ENCODE measurements around the gene NDUFA8.
A peak's percentile ranks its signal among the peaks of the same experiment; 100 is the strongest.
"Not testable (repeated sequence)": the region's sequence is repeated elsewhere in the genome, so short reads cannot be mapped to it uniquely, and the experiment has no call there.

NDUFA8 gene

DNA sequence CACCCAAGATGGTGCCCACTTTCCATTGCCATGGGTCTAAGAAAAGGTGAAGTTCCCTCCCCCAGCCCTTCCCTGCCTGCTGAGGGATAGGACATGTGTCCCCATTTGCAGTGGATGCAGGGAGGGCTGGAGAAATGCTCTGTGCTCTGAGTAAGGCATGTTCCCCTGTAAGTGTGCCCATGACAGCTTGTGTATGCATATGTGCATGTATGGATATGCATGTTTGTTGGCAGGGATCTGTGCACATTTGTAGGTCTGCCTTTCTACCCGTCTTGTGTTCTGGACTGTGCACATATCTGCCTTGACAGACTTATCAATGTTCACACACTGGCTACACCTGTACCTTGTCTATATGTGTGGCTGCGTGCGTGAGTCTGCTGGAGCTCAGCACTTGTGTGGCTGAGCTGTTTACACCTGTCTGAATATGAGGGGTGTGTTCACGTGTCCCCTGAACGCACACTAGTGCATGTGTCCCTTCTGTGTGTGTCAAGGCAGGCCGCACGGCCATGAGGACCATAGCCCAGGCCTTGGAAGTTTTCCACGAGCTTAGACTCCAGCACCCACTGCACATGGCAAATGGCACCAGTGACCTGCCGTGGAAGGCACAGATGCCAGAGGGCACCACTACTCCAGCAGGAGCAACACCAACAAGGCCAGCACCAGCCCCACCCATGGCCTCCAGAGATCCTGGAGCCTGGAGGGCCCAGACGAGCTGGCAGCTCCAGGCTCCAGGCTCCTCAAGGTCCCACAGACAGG lies 39.1 kb downstream of the NDUFA8 start:
- DNase-seq (ENCODE audit: low spot score): no peak

DNA sequence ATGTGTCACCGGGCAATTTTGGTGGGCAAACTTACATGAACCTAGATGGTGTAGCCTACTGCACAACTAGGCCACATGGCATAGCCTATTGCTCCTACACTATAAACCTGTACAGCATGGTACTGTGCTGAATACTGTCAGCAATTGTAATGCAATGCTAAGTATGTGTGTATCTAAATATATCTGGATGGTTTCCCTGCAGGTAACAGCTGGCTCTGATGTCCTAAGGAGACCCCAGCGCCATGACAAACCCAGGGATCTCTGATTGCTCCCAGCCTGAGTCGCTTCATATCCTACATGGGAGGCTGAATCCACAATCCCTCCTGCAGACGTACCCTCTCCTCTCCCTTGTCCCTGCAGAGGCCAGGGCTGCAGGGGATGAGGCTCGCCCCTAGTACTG lies 39.9 kb downstream of the NDUFA8 start:
- no peak for DNase-seq (ENCODE audit: low spot score)

DNA sequence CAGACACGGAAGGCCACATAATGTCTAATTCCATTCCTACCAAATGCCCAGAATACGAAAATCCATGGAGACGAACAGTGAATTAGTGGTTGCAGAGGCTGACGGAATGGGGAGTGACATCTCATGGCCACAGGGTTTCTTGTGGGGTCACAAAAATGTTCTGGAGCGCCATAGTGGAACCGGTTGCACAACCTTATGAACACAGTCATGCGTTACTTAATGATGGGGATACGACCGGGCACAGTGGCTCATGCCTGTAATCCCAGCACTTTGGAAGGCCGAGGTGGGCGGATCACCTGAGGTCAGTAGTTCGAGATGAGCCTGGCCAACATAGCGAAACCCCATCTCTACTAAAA lies 40.4 kb downstream of the NDUFA8 start:
- no peak for DNase-seq (ENCODE audit: low spot score)

DNA sequence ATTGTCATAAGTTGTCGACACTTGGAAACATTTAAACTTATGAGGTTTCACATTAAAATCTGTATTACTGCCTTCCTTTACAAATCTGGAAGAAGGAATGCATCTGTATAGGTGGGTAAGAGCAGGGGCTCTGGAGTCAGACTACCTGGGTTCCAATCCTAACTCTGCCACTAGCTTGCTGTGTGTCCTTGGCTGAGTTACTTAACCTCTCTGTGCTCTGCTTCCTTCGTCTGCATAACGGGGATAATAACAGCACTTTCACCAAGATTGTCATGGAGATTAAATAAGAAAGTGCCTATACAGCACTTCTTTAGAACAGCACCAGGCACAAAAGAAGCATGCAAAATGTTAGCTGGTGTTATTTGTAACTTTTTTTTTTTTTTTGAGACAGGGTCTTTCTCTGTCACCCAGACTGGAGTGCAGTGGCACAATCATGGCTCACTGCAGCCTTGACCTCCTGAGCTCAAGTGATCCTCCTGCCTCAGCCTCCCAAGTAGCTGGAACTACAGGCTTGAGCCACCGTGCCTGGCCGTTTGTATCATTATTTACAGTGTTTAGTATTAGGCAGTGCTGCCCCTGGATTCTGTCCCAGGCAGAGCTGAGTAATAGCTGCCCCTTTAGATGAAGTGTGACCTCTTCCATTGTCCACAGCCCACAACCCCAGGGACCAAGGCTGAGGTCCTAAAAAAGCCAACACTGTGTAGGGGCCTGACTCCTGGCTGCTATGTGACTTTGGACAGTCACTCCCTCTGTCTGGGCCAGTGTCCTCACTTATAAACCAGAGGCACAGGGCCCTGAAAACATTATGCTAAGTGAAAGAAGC lies 41.0 kb downstream of the NDUFA8 start:
- DNase-seq (ENCODE audit: low spot score): no peak

DNA sequence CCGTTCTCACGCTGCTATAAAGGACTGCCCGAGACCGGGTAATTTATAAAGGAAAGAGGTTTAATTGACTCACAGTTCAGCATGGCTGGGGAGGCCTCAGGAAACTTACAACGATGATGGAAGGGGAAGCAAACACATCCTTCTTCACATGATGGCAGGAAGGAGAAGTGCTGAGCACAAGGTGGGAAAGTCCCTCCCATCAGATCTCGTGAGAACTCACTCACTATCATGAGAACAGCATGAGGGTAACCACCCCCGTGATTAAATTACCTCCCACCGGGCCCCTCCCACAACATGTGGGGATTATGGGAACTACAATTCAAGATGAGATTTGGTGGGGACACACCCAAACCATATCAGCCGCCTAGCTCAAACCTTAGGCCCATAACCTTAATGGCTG lies 42.3 kb downstream of the NDUFA8 start:
- not testable (repeated sequence) for DNase-seq (ENCODE audit: low spot score)

DNA sequence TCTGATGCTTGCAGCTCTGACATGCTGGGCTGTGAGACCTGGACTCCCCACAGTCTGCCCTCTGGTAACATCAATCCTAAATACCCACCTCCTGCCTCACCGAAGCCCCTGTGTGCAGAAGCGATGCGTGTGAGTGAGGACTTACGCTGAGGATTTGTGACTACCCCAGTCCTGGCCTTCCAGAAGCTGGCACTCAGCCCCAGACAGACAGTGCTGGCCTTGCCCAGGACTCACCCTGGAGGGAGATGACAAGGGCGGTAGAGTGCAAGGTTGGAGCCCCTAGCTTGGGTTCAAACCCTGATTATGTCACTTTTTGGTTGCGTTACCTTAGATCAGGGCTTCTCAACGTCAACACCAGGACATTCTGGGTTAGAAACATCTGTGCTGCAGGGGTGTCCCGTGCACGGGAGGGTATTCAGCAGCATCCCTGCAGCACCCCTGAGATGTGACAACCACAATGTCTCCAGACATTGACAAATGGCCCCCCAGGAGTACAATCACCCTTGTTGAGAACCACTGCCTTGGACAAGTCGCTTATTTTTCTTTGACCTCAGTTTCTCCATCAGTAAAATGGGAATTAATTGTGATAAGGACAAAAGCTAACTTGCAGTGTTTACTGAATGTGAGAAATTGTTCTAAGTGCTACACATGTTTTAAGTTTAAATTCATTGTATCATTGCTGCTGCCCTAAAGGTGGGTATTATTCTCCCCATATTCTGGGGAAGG lies 43.0 kb downstream of the NDUFA8 start:
- no peak for DNase-seq (ENCODE audit: low spot score)

DNA sequence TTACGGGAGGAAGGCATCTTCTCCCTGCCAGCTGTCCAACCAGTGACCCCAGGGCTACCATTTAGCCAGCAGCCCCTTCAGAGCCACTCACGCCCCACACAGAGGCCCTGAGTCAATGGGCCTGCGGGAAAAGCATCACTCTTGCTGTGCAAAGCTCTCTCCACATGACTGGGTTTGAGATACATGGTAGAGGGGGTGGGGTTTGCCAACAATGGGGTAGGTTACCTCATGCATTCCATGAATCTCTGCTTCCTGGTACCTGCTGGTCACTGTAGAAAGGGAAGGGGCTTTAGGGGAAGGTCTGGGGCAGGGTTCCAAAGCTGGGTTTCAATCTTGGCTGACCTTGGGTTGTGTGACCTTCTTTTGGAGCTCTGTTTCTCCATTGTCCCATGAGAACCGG lies 43.5 kb downstream of the NDUFA8 start:
- DNase-seq (ENCODE audit: low spot score): no peak

DNA sequence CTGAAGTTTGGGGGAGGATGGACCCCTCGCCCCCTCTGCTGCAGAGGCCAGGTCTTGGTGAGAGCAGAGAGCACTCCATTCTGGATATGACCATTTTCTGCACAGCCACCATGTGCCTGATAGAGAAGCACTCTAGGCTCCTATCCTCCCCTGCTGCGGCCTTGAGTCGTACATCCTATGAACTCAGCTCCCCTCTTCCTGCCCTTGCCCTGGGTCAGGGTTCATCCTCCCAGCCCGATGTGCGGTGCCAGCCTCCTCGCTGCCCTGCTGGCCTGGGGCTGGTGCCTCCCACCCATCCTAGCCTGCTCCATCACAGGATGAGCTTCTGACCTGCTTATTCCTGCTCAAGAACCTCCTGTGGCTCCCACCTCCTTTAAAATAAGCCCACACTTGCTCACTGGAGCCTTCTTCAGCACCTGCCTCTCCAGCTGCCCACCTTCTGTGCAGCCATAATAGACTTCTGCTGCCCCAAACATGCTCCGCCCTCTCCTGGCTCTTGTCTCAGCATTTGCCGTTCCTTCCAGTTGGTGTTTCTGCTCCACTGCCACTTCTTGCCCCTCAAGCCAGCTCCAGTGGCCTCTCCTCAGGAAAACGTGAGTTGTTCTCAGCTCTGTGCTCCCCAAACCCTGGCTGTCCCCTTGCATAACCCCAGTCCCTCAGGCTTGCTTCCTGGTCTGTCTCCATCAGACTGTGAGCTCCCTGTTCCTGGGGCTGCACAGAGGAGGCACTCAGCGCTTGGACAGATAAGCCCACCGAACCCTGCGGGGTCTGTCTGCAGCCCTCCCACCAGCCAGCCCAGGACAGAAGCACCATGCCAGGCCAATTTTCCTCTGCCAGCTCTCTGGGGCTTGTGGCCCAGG lies 44.2 kb downstream of the NDUFA8 start:
- DNase-seq (ENCODE audit: low spot score): no peak

DNA sequence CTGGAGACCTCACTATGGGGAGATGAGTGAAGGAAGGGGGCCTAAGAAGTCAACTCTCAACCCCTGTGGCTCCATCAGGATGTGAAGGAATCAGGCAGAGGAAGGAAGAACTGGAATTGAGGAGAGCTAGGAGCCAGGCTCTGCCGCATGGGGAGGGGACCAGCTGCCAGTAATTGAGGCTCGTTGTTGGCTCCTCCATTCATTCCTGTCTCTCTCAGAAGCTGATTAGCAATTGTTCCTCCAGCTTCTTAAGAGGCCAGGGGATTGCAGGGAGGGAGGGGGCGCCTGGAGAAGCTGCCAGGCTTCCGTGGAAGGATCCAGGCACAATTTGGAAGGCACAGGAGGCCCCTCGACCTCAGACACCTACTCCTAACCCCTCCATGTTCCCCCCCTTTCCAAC lies 46.0 kb downstream of the NDUFA8 start:
- DNase-seq (ENCODE audit: low spot score): no peak

DNA sequence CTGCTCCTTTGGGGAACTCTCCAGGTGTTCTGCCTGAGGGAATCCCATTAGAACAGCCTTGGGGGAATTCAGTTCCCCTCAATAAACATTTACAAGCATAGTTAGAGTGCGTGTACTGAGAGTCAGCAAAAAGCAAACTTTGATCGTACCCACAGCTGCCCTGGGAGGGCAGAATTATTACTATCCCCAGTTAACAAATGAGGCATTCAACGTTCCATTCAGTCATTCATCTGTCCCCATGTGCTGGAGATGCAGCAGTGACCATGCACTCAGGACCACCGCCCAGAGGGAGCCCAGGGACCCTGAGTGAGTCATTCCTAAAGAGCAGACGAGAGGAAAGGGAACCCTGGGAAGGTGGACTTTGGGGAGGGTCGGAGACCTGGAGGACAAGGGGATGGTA lies 47.3 kb downstream of the NDUFA8 start:
- DNase-seq (ENCODE audit: low spot score): no peak

DNA sequence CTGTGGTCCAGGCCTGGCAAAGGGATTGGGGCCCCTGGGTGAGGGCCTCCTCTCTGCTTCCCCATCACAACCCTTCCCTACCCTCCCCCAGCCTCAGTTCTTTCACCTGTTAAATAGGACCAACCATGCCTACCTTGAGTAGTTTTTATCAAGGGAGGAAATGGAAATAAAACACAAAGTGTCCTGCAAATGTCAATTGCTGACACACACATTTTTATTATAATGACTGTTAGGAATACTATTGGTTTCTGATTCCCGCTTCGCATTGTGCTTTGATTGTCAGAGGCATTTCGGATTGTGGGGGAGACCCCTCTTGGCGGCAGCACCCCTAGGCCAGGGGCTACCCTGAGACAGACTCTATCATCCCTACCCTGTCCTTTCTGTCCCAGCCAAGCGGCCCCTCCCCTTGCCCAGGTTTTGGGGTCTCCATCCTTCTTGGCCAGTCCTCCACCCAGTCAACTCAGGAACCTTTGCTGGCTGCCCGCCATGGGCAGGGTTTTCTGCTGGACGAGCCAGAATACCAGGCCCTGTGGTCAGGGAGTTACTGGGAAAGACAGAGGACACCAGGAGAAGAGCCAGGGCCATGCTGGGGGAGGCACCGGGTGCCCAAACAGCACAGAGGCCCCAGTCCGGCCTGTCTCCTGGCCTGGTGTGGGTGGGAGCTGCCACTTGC lies 48.0 kb downstream of the NDUFA8 start:
- DNase-seq (ENCODE audit: low spot score): no peak

DNA sequence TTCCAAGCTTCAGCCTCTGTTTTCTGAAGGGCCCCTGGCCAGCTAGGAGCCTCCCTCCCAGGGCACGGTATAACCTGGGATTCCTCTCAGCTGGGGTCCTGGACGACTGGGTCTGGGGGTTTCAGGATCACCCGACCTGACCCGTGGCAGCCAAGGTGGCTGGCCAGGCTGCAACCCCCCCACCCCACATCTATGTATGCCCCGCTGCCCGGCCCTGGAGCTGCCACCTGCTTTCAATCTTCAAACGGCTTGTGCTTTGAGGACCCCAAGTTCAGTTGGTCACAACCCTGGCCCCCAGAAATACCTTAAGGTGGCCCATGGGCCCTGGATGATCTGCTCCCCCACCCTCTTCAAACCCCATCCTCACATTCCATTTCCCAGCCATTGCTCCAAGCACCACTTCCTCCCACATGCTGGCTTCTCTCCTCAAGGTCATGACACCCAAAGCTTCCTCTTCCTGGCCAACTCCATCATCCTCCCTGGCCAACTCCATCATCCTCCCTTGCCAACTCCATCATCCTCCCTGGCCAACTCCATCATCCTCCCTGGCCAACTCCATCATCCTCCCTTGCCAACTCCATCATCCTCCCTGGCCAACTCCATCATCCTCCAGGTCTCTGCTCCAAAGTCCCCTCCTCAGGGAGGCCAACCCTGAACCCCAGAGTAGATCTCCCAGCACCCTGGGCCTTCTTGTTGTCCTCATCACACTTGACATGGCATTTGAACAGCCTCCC lies 49.3 kb downstream of the NDUFA8 start:
- no peak for DNase-seq (ENCODE audit: low spot score)

DNA sequence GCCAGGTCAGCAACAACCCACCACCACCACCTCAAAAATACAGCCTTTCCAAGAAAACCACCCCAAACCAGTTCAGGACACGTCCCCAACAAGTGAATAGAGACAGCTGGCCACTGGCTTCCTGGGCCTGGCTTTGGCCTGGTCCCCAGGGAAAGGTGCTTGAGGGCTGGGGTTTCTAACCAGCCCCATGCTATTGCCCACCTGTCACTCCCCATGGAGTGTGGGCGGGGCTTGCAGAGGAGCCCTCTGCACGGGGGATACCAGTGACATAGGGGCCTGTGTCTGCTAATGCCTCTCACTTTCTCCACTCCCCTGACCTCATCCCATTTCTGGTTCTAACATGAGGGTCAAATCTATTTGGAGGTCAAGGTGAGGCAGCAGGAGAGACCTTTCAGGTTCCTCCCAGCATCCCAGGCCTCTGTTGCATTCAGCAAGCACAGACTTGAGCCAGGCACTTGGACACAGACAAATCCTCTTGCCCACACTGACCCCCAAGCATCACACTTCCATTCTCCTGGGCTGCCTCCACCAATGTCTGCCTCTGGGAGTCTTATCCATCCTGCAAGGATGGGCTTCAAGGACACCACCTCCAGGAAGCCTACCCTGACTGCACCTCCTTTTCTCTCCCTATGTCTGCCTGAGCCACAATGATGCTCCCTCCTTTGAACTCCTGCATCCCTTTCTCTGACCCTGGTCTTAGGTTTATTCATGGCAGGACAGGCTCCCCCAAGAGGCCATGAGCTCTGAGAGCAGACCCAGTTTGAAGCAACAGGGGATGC lies 50.4 kb downstream of the NDUFA8 start:
- DNase-seq (ENCODE audit: low spot score): no peak

DNA sequence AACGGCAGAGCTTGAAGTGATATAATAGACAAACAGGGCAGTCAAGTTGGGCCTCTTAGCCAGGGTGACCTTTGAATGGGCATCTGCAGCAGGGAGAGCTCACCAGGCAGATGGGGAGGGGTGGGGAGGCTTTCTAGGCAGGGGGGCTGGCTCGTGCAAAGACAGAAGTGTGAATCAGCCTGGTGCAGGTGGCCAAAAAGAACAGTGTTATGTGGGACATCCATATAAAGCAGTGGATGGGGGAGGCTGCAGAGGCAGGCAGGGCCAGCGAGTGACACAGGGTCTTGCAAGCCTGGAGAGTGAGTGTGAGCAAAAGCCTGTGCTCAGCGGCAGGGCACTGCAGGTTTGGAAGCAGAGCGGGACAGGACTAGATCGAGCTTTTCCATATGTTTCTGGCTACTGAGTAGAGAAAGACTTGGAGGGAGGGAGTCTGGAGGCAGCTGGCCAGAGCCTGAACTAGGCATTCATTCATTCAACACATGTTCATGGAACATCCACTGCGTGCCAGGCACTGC lies 52.2 kb downstream of the NDUFA8 start:
- DNase-seq (ENCODE audit: low spot score): no peak

DNA sequence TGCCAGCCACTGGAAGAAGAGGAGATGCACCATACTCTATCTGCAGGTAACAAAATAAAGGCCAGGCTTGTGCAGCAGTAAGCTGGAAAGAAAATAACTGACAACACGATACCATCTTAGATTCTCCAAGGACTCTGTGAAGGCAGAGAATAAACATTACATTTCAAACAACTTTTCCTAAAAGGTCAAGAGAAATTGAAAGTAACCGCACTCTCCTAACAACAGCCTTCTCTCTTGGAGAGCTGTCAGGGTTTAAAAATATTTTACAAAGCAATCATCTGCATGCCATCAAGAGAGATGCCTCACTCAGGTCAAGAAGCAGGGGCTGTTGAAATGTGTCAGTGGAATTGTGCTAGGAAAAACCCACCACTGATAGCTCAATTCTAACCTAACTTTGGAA lies 53.0 kb downstream of the NDUFA8 start:
- no peak for DNase-seq (ENCODE audit: low spot score)

DNA sequence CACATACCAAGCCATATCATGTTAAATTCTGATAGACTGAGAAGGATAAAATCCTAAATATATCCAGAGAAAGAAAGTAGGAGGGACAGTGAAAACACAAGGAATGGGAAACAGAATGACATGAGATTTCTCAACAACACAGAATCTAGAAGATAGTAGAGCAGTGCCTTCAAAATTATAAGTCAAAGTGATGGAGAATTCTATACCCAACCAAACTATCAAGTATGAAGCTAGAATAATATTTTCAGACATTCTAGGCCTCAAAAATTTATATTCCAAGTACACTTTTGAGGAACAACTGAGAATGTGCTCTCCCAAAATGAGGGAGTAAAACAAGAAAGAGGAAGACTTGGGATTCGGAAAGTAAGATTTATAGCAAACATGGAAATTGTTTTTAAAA lies 55.6 kb downstream of the NDUFA8 start:
- no peak for DNase-seq (ENCODE audit: low spot score)

DNA sequence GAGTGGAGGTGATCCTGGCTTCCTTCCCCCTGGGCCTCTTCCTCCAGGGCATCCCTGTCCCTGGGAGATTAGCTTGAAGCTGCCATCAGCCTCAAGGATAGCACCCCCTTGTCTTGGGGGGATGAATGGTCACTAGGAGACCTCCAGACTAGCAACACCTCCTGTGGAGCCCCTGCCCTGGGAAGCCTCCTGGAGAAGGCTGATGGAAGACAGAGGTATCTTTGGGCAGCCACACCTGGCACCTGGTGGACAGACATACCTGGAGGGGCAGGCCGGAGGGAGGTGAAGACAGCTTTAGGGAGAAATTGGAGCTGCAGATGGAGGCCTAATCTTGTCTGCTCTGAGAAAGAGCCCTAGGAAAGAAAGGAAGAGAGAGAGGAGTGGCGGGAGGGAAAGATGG lies 57.4 kb downstream of the NDUFA8 start:
- no peak for DNase-seq (ENCODE audit: low spot score)

DNA sequence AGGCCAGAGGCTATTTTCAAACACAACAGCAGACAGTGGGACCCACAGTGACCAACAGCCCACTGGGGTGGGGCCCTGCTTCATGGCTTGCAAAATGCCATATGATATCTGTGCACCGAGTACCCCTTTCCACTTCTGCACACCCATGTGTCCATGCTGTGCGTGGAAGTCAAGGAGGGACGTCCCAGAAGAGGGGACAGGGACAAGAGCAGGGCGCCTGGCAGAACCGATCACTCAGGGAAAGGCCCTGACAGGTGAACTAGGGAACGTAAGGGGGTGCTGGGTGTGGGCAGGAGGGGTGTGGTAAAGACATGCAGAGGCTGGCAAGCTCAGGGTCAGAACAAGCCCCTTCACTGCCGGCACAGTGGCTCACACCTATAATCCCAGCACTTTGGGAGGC lies 58.8 kb downstream of the NDUFA8 start:
- no peak for DNase-seq (ENCODE audit: low spot score)

DNA sequence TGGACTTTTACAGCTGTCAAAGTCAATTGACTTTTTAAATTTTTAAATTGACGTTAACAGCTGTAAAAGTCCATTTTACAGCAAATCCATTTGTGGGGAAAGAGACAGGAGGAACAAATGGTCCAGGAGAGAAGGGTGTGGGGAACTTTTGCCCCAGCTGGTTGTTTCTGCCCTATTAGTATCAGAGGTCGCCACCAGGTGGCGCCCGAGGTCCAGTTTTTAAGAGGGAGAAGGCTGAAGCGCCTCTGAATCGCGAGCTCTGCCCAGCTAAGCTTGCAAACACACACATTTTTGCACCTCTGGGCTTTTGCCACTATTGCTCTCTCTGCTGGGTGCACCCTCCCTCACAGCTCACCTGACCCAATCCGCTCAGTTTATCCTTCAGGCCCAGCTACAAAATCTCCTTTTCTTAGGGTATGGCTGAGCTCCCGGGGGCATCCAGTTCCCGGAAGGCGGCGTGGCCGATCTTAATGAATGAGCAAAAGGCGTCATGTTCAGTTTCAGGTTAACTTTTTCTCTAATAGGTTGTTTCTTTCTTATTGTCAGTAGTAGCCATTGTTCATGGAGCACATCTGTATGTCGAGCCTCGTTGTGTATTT lies 60.2 kb downstream of the NDUFA8 start:
- DNase-seq (ENCODE audit: low spot score): peak; percentile 80

Data from COLO829 (cell line).